B cell (primary cell): ENCODE data around the gene MICALL2. TPM values are rescaled to one million over a fixed set of nuclear protein-coding genes. Genes with fewer than 3 reads are reported as not detected.

Experiments
- ATAC-seq: fragments of 200-7000 bp; cut with Tn5 transposase; one replicate; pipeline ENCODE4 v1.10.0; 2021; ENCODE audit warnings: low read depth, mild to moderate bottlenecking, moderate number of reproducible peaks, moderate library complexity
- CTCF ChIA-PET: fragments of 350-600 bp; sonication (Branson Sonifier 250); formaldehyde crosslinking; loops from one replicate; lab custom pipeline; 2021; ENCODE audit warnings: antibody characterized with exemption, inconsistent platforms; lab: Charles Lee
- POLR2A ChIA-PET: fragments of 350-600 bp; sonication (Branson Sonifier 250); formaldehyde crosslinking; loops from one replicate; lab custom pipeline; 2021; ENCODE audit warnings: antibody characterized with exemption; lab: Charles Lee
- DNase-seq: peaks from one replicate; pipeline ENCODE4 v3.0.0; 2013
- H2AFZ ChIP-seq: 2 replicates; pipeline ENCODE4 v1.6.1; 2012; ENCODE audit warnings: mild to moderate bottlenecking, low read depth, low read length; ENCODE audit not compliant: insufficient read depth, poor library complexity, severe bottlenecking
- H3K27ac ChIP-seq, 2 donors: 1 replicate in 1 of 2; 2 replicates in 1 of 2; pipeline ENCODE4 v1.5.1; 2012 to 2013; ENCODE audit warnings: low read length in 2 of 2, mild to moderate bottlenecking in 2 of 2, moderate library complexity in 1 of 2
- H3K27me3 ChIP-seq, 4 experiments: fragments of 200-600 bp in 1 of 4; sonication (generic) in 1 of 4; replicated peaks in 1 of 4; 1 replicate in 2 of 4; 2 replicates in 2 of 4; pipeline versions ENCODE4 v1.6.1 to v1.7.0; 2013 to 2016; ENCODE audit warnings: low read length in 3 of 4, mild to moderate bottlenecking in 2 of 4, mixed read lengths in 1 of 4, moderate library complexity in 1 of 4; ENCODE audit not compliant: insufficient read depth in 4 of 4, control insufficient read depth in 3 of 4; ENCODE audit errors: control extremely low read depth in 1 of 4
- H3K36me3 ChIP-seq, 2 experiments: replicated peaks in 1 of 2; 1 replicate in 1 of 2; 2 replicates in 1 of 2; pipeline versions ENCODE4 v1.6.1 to v1.7.1; 2013; ENCODE audit warnings: low read length in 1 of 2; ENCODE audit not compliant: insufficient read depth in 2 of 2, control insufficient read depth in 1 of 2; ENCODE audit errors: control extremely low read depth in 1 of 2, extremely low read depth in 1 of 2
- H3K4me1 ChIP-seq, 2 donors: fragments of 200-600 bp in 1 of 2; sonication (generic) in 1 of 2; 1 replicate in 1 of 2; 2 replicates in 1 of 2; pipeline versions ENCODE4 v1.5.1 to v1.6.1; 2013 to 2017; ENCODE audit warnings: low read length in 2 of 2; ENCODE audit not compliant: control insufficient read depth in 2 of 2, insufficient read depth in 2 of 2
- H3K4me2 ChIP-seq: replicated peaks from 2 replicates; pipeline ENCODE3; 2012; ENCODE audit warnings: mild to moderate bottlenecking, low read depth, low read length; ENCODE audit not compliant: poor library complexity, severe bottlenecking
- H3K4me3 ChIP-seq, 5 experiments: fragments of 200-600 bp in 1 of 5; sonication (generic) in 1 of 5; 1 replicate in 3 of 5; 2 replicates in 2 of 5; pipeline versions ENCODE4 v1.5.1 to v1.7.0; 2011 to 2016; ENCODE audit warnings: low read length in 4 of 5, mild to moderate bottlenecking in 4 of 5, low read depth in 2 of 5, control low read depth in 1 of 5, moderate library complexity in 1 of 5; ENCODE audit not compliant: insufficient read depth in 1 of 5; ENCODE audit errors: control extremely low read depth in 1 of 5, extremely low read depth in 1 of 5
- H3K79me2 ChIP-seq: fragments of 200-600 bp; sonication (generic); one replicate; pipeline ENCODE4 v1.6.0; 2016; ENCODE audit warnings: low read length; ENCODE audit not compliant: control insufficient read depth, insufficient read depth
- H3K9ac ChIP-seq: fragments of 200-600 bp; sonication (generic); 2 replicates; pipeline ENCODE4 v1.6.1; 2017; ENCODE audit warnings: mild to moderate bottlenecking, low read length, moderate library complexity
- H3K9me3 ChIP-seq, 3 donors: one replicate each; pipeline versions ENCODE4 v1.6.1 to v1.7.1; 2013; ENCODE audit warnings: low read length in 2 of 3; ENCODE audit not compliant: control insufficient read depth in 2 of 3, insufficient read depth in 1 of 3; ENCODE audit errors: control extremely low read depth in 1 of 3
- H4K20me1 ChIP-seq: 2 replicates; pipeline ENCODE4 v1.6.0; 2012; ENCODE audit warnings: mild to moderate bottlenecking, low read length; ENCODE audit not compliant: insufficient read depth, control insufficient read depth, poor library complexity, severe bottlenecking
- H3K27ac Mint-ChIP-seq: one replicate; pipeline ENCODE4 v1.8.0; 2021; ENCODE audit warnings: mixed read lengths
- H3K27me3 Mint-ChIP-seq: one replicate; pipeline ENCODE4 v1.8.0; 2021; ENCODE audit warnings: mixed read lengths
- H3K4me1 Mint-ChIP-seq: one replicate; pipeline ENCODE4 v1.8.0; 2021; ENCODE audit warnings: mixed read lengths
- H3K4me3 Mint-ChIP-seq: one replicate; pipeline ENCODE4 v1.8.0; 2021; ENCODE audit warnings: mixed read lengths
- H3K9me3 Mint-ChIP-seq: one replicate; pipeline ENCODE4 v1.8.0; 2022; ENCODE audit warnings: mixed read lengths; ENCODE audit not compliant: insufficient read depth
- CTCF ChIP-seq: fragments of 200-600 bp; IDR thresholded peaks from one replicate; pipeline ENCODE4 v1.8.0; 2022; ENCODE audit warnings: antibody characterized with exemption, mild to moderate bottlenecking
- EZH2 ChIP-seq: IDR thresholded peaks from 2 replicates; pipeline ENCODE4 v1.6.1; 2012; ENCODE audit warnings: borderline replicate concordance, low read depth, mild to moderate bottlenecking, moderate library complexity, low read length; ENCODE audit not compliant: insufficient read depth, poor library complexity, severe bottlenecking
- WGBS: methylation state at CpG from one replicate; pipeline ENCODE4 v1.1.5; 2013; ENCODE audit warnings: missing lambda C conversion rate; ENCODE audit not compliant: insufficient coverage; 5-methylcytosine and 5-hydroxymethylcytosine counted together
- intact Hi-C: fragments of 100-400 bp; cut with micrococcal nuclease; formaldehyde crosslinking; loops from one replicate; pipeline ENCODE4 v1.10.0; 2022
- polyA plus RNA-seq: library from polyadenylated mRNA; depleted of rRNA; stranded (reverse); fragments of >200 nt; gene quantifications from 2 replicates; pipeline ENCODE4 v1.2.3, GENCODE V29; 2012
- total RNA-seq, 2 donors: library from RNA; stranded (reverse); fragments of 120-200 nt in 1 of 2; gene quantifications; 1 replicate in 1 of 2; 2 replicates in 1 of 2; pipeline versions ENCODE4 v1.2.3 to v1.2.4, GENCODE V29; 2013 to 2022

Gene MICALL2
- total and polyA plus RNA-seq, 2 donors (not counting 1 experiment from before 2014, with no cell fraction given), result 0.85 to 0.94 TPM

- TF ChIP-seq CTCF (no peak), EZH2 (no peak)
- DNase-seq, result peak; percentile 57
- peak overlapping the region; percentile 41 to 55 for H3K27ac ChIP-seq
- peaks cover 35 to 56% of the 10 kb centered on the region in 2 donors for H3K4me1 ChIP-seq
- H3K4me2 ChIP-seq, result peak overlapping the region; percentile 93
- peak; percentile 8 for ATAC-seq
- peak overlapping the region; percentile 72 for H3K27ac Mint-ChIP-seq
- peak overlapping the region in 4 of 5 experiments; percentile 39 to 49 (median 44) for H3K4me3 ChIP-seq
- peak overlapping the region; percentile 79 for H3K4me3 Mint-ChIP-seq
- 17% methylated on average over 20 of the region's 35 CpGs for WGBS
- CTCF ChIA-PET, result interaction anchor here (0.6 to 1.8 kb wide), 6 partner anchors 12 to 843 kb away, joined by 3 to 10 read pairs (median 3); partner anchors contain the start of gene TMEM184A
- H3K27me3 ChIP-seq, result no peaks in the 10 kb centered on the region
- no peaks in the 10 kb centered on the region for H3K9me3 ChIP-seq
- peak overlapping the region; percentile 33 for H3K9ac ChIP-seq
- H3K79me2 ChIP-seq, result peaks cover 33% of the 10 kb centered on the region
- POLR2A ChIA-PET, result interaction anchor here (1.4 to 1.5 kb wide), 2 partner anchors 26 to 64 kb away, joined by 4 to 6 read pairs; partner anchors contain the start of gene PSMG3
- peaks cover 30% of the 10 kb centered on the region for H4K20me1 ChIP-seq
- H3K9me3 Mint-ChIP-seq, result no peaks in the 10 kb centered on the region
- peaks cover 47% of the 10 kb centered on the region for H3K4me1 Mint-ChIP-seq
- H2AFZ ChIP-seq, result peak overlapping the region; percentile 51
- intact Hi-C loops, result loop anchor here (2.0 kb wide), 1 partner anchor 47 kb away; the partner anchor contains the start of gene MICALL2
- H3K36me3 ChIP-seq, result peaks cover 0 to 14% of the 10 kb centered on the region in 2 experiments
- H3K27me3 Mint-ChIP-seq, result no peaks in the 10 kb centered on the region
Measured at GRCh38 chr7:1505731-1506550, 46.7 kb upstream of the MICALL2 start.
